Tibial artery (tissue), 4 donors: ENCODE measurements around the gene DNTTIP2.

Experiments
- DNase-seq, 2 donors: peaks; one replicate each; pipeline ENCODE4 v3.0.0-alpha.2; 2019
- H3K27ac ChIP-seq, 2 donors: fragments of 200-600 bp; sonication (generic) in 1 of 2; 1 replicate in 1 of 2; 2 replicates in 1 of 2; pipeline ENCODE4 v1.5.1; 2018 to 2019; ENCODE audit warnings: mild to moderate bottlenecking in 1 of 2
- H3K27me3 ChIP-seq, 2 donors: fragments of 200-600 bp; sonication (generic) in 1 of 2; one replicate each; pipeline versions ENCODE4 v1.5.1 to v1.6.0; 2016 to 2019
- H3K36me3 ChIP-seq, 3 donors: fragments of 200-600 bp; sonication (generic) in 2 of 3; one replicate each; pipeline ENCODE4 v1.5.1; 2016 to 2019; ENCODE audit warnings: mild to moderate bottlenecking in 2 of 3
- H3K4me1 ChIP-seq, 4 donors: fragments of 200-600 bp; sonication (generic) in 2 of 4; 1 replicate in 3 of 4; 2 replicates in 1 of 4; pipeline ENCODE4 v1.5.1; 2016 to 2019
- H3K4me3 ChIP-seq, 2 donors: fragments of 200-600 bp; sonication (generic) in 1 of 2; 1 replicate in 1 of 2; 2 replicates in 1 of 2; pipeline ENCODE4 v1.5.1; 2018 to 2019; ENCODE audit warnings: mild to moderate bottlenecking in 2 of 2
- H3K9me3 ChIP-seq, 3 donors: fragments of 200-600 bp; sonication (generic) in 1 of 3; one replicate each; pipeline ENCODE4 v1.5.1; 2016 to 2019
- intact Hi-C: fragments of 100-400 bp; cut with DNase I; formaldehyde crosslinking; loops from one replicate; pipeline ENCODE4 v1.15.0; 2023; ENCODE audit warnings: low total_unique reads
- TF ChIP-seq, protein P1 (sequence below), 2 experiments: fragments of 200-600 bp in 1 of 2; fragments of 450-650 bp in 1 of 2; IDR thresholded peaks; one replicate each; pipeline ENCODE4 v1.5.1; 2017 to 2019; ENCODE audit warnings: antibody characterized with exemption in 2 of 2, mild to moderate bottlenecking in 1 of 2, moderate library complexity in 1 of 2

Gene DNTTIP2

DNA sequence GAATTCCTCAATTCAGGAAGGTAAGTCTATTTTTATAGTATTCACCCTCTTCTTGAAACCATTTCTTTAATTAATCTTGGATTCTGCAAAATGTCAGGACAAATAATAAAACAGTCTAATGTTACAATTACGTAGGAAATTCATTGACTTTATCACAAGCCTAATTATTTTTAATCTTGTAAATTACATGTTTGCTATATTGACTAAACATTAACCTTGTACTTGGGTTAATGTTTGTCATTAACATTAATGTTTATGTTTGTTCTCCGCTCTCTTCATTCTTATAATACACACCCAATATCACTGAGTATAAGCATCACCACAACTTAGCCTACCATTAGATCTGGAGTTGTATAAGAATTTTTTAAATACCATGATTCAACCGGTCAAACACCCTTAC is 27.5 kb upstream of the DNTTIP2 start:
- H3K4me1 ChIP-seq: peaks cover 0 to 17% (median 10%) of the 10 kb centered on the region in 4 donors
- no peaks in the 10 kb centered on the region for H3K36me3 ChIP-seq
- no peak overlapping the region for H3K27ac ChIP-seq
- no peaks in the 10 kb centered on the region for H3K27me3 ChIP-seq
- no peaks in the 10 kb centered on the region for H3K9me3 ChIP-seq
- no peak for DNase-seq
- H3K4me3 ChIP-seq: no peak overlapping the region
- intact Hi-C loops: no loop called here
- TF ChIP-seq, protein P1, sequence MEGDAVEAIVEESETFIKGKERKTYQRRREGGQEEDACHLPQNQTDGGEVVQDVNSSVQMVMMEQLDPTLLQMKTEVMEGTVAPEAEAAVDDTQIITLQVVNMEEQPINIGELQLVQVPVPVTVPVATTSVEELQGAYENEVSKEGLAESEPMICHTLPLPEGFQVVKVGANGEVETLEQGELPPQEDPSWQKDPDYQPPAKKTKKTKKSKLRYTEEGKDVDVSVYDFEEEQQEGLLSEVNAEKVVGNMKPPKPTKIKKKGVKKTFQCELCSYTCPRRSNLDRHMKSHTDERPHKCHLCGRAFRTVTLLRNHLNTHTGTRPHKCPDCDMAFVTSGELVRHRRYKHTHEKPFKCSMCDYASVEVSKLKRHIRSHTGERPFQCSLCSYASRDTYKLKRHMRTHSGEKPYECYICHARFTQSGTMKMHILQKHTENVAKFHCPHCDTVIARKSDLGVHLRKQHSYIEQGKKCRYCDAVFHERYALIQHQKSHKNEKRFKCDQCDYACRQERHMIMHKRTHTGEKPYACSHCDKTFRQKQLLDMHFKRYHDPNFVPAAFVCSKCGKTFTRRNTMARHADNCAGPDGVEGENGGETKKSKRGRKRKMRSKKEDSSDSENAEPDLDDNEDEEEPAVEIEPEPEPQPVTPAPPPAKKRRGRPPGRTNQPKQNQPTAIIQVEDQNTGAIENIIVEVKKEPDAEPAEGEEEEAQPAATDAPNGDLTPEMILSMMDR (IDR thresholded peaks at IDR 0.05): no peak

DNA sequence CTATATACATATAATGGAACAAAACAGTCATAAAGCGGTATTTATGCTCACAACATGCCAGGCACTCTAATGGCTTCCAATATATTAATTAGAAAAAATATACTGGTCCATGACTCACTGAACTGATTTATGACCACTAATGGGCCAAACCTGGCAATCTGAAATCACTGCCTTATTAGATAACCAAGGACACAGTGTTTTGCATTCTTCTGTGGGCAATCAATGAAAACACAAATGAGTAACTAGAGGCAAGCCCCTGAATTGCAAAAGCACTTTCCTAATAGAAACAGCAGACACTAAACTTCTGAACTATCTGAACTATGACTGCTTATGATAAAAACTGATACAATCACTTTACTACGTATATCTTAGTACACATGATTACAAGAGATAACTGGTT is 26.7 kb upstream of the DNTTIP2 start:
- H3K4me3 ChIP-seq: no peak overlapping the region
- H3K27me3 ChIP-seq: no peaks in the 10 kb centered on the region
- no peaks in the 10 kb centered on the region for H3K36me3 ChIP-seq
- no peaks in the 10 kb centered on the region for H3K9me3 ChIP-seq
- TF ChIP-seq, protein P1 (IDR thresholded peaks at IDR 0.05): no peak
- H3K27ac ChIP-seq: no peak overlapping the region
- DNase-seq: no peak
- intact Hi-C loops: no loop called here
- peaks cover 0 to 17% (median 10%) of the 10 kb centered on the region in 4 donors for H3K4me1 ChIP-seq

DNA sequence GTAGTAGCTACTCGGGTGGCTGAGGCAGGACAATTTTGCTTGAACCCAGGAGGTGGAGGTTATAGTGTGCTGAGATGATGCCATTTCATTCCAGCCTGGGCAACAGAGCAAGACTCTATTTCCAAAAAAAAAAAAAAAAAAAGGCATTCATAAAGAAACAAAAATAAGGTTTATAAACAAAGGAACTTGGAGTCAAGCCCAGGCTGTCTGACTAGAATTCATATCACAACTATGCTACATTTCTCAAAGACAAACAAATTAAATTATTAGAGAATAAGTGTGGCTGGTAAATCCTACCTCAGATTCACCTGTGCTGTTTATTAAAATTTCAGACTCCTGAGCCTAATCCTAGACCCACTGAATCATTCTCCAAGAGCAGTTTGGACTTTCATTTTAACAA is 26.0 kb upstream of the DNTTIP2 start:
- Histone ChIP-seq H3K27me3 (no peaks in the 10 kb centered on the region), H3K27ac (no peak overlapping the region), H3K4me1 (peaks cover 0 to 17% (median 10%) of the 10 kb centered on the region in 4 donors), H3K36me3 (no peaks in the 10 kb centered on the region), H3K9me3 (no peaks in the 10 kb centered on the region), H3K4me3 (no peak overlapping the region)
- intact Hi-C loops: no loop called here
- DNase-seq: no peak
- TF ChIP-seq, protein P1 (IDR thresholded peaks at IDR 0.05): no peak

DNA sequence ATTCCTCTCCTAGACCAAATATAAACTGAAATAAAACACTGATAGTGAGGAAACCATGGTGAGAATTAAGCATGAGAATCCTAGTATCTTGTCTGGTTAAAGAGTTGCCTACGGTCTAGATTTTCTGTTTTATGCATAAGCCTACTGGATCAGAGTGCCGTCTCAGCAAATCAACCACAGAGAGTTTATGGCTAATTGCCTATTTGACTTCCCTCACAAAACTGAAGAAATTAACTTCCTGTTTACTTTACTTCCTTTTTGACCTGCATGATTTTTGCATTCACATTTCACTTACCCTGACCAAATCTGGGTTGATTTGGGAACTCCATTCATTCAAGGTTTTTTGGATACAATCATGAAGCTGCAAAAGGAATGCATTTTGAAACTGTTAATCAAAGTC is 25.2 kb upstream of the DNTTIP2 start:
- no peak overlapping the region for H3K27ac ChIP-seq
- H3K27me3 ChIP-seq: no peaks in the 10 kb centered on the region
- intact Hi-C loops: no loop called here
- H3K4me1 ChIP-seq: peaks cover 0 to 17% (median 10%) of the 10 kb centered on the region in 4 donors
- no peaks in the 10 kb centered on the region for H3K9me3 ChIP-seq
- no peaks in the 10 kb centered on the region for H3K36me3 ChIP-seq
- TF ChIP-seq, protein P1 (IDR thresholded peaks at IDR 0.05): no peak
- DNase-seq: no peak
- H3K4me3 ChIP-seq: no peak overlapping the region

DNA sequence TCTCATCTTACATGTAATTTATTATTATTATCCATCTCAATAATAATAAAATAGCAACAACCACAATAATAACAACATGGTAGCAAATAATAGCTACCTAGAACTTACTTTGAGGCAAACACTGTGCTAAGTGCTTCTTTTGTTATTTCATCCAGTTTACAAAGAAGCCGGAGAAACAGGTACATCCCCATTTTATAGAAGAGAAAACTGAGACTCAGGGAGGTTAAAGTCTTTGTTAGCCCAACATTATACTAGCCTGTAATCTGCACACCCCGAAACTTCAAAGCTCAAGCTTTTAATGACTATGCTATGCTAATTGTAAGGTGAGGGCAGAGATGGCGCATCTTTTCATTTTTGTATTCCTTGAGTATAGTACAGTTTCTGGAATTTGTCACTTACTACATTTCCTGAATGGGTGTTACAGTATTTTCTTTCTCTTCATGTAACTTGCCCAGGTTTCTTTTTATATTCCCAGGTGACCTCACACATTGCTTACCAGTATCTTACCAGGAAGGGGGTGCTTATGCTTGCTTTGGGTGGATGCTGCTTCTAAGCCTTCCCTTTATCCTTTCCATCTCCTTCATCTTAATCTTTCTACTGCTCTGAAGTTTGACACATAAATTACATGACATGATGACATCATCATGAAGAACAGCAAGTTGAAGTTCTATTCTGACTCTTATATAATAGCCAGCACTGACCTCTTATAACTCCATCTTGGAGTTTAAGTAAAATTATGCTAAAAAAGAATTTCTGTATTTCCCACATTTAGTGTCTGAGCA is 21.9 kb upstream of the DNTTIP2 start:
- TF ChIP-seq, protein P1 (IDR thresholded peaks at IDR 0.05): no peak
- Histone ChIP-seq H3K27ac (no peak overlapping the region), H3K36me3 (peaks cover 0 to 21% (median 8%) of the 10 kb centered on the region in 3 donors), H3K9me3 (no peaks in the 10 kb centered on the region), H3K27me3 (no peaks in the 10 kb centered on the region), H3K4me3 (no peak overlapping the region), H3K4me1 (no peaks in the 10 kb centered on the region)
- no peak for DNase-seq
- intact Hi-C loops: no loop called here
